GM12878 (cell line): ENCODE results near the gene GLIPR2. TPM values are rescaled to one million over a fixed set of nuclear protein-coding genes. Genes with fewer than 3 reads are reported as not detected.

Source experiments
- ATAC-seq: fragments of 200-7000 bp; cut with Tn5 transposase; 3 replicates; pipeline ENCODE4 v1.9.1; 2020; ENCODE audit warnings: mild to moderate bottlenecking, moderate library complexity
- BruUV-seq: library from RNA; stranded (reverse); fragments of 400-500 nt; replicated peaks from 2 replicates; lab custom pipeline; 2021; lab: Mats Ljungman, UMichigan
- CTCF ChIA-PET: fragments of 300-600 bp; sonication (Branson Sonifier 250); formaldehyde crosslinking; extraction: SDS; loops from one replicate; lab custom pipeline; 2021; ENCODE audit warnings: inconsistent platforms; lab: Yijun Ruan, JAX
- POLR2A ChIA-PET: fragments of 350-600 bp; formaldehyde crosslinking; extraction: SDS; loops from one replicate; lab custom pipeline; 2021; ENCODE audit warnings: inconsistent platforms; lab: Charles Lee
- RAD21 ChIA-PET: fragments of 300-600 bp; sonication (Branson Sonifier 250); formaldehyde crosslinking; loops from one replicate; lab custom pipeline; 2023; ENCODE audit warnings: antibody characterized with exemption; ENCODE audit not compliant: unreplicated experiment; lab: Charles Lee
- SMC1A ChIA-PET: fragments of 300-600 bp; sonication (Branson Sonifier 250); formaldehyde crosslinking; loops from one replicate; lab custom pipeline; 2023; ENCODE audit not compliant: unreplicated experiment, uncharacterized antibody; lab: Charles Lee
- DNase-seq: peaks from one replicate; pipeline ENCODE4 v3.0.0-alpha.2; 2011; ENCODE audit warnings: low read depth, low spot score
- FAIRE-seq: peaks from 3 replicates; lab custom pipeline; 2011; peaks lifted over from hg19 to GRCh38; lab: Jason Lieb, UNC
- H2AFZ ChIP-seq: 2 replicates; pipeline ENCODE4 v1.6.0; 2011; ENCODE audit warnings: low read depth, low read length, control low read depth; ENCODE audit not compliant: control insufficient read depth
- H3K27ac ChIP-seq: 2 replicates; pipeline ENCODE4 v1.5.1; 2011; ENCODE audit warnings: control low read depth; ENCODE audit not compliant: control insufficient read depth, insufficient read depth
- H3K27me3 ChIP-seq, 2 experiments: replicated peaks in 1 of 2; 2 replicates each; pipeline versions ENCODE4 v1.6.0 to v1.6.1; 2011; ENCODE audit warnings: low read length in 1 of 2; ENCODE audit not compliant: control insufficient read depth in 2 of 2, insufficient read depth in 2 of 2
- H3K36me3 ChIP-seq, 2 experiments: 2 replicates each; pipeline ENCODE4 v1.5.1; 2011; ENCODE audit warnings: low read length in 1 of 2; ENCODE audit not compliant: control insufficient read depth in 2 of 2, insufficient read depth in 2 of 2
- H3K4me1 ChIP-seq: 2 replicates; pipeline ENCODE4 v1.6.1; 2011; ENCODE audit warnings: mild to moderate bottlenecking, low read length, moderate library complexity, mixed read lengths; ENCODE audit not compliant: control insufficient read depth, insufficient read depth
- H3K4me2 ChIP-seq: 2 replicates; pipeline ENCODE4 v1.6.0; 2011; ENCODE audit warnings: control low read depth; ENCODE audit not compliant: control insufficient read depth, insufficient read depth
- H3K4me3 ChIP-seq: fragments of 200-600 bp; sonication (generic); 2 replicates; pipeline ENCODE4 v1.5.1; 2016
- H3K79me2 ChIP-seq: 2 replicates; pipeline ENCODE4 v1.6.0; 2011; ENCODE audit warnings: low read length; ENCODE audit not compliant: control insufficient read depth, insufficient read depth
- H3K9ac ChIP-seq: 2 replicates; pipeline ENCODE4 v1.8.0; 2011; ENCODE audit warnings: low read length, control low read depth, mixed read lengths; ENCODE audit not compliant: control insufficient read depth, insufficient read depth
- H3K9me3 ChIP-seq: replicated peaks from 3 replicates; pipeline ENCODE4 v1.5.1; 2011; ENCODE audit warnings: mild to moderate bottlenecking, low read length; ENCODE audit not compliant: control insufficient read depth, insufficient read depth
- H4K20me1 ChIP-seq: 2 replicates; pipeline ENCODE4 v1.6.0; 2011; ENCODE audit not compliant: control insufficient read depth, insufficient read depth
- ATF7 ChIP-seq: fragments of 450-650 bp; IDR thresholded peaks from 2 replicates; pipeline ENCODE4 v1.6.1; 2016; ENCODE audit warnings: low read depth, mild to moderate bottlenecking
- BCLAF1 ChIP-seq: fragments of 450-650 bp; IDR thresholded peaks from 2 replicates; pipeline ENCODE4 v1.6.1; 2017; ENCODE audit warnings: antibody characterized with exemption, mild to moderate bottlenecking, moderate library complexity
- BRCA1 ChIP-seq: IDR thresholded peaks from 2 replicates; pipeline ENCODE4 v1.6.1; 2011; ENCODE audit warnings: low read depth, low read length, improper control_type of control experiment
- CBX3 ChIP-seq: fragments of 200-600 bp; sonication (generic); IDR thresholded peaks from 2 replicates; pipeline ENCODE4 v1.6.1; 2016; ENCODE audit warnings: low read depth, borderline replicate concordance
- RB1 ChIP-seq: fragments of 450-650 bp; formaldehyde crosslinking; IDR thresholded peaks from 2 replicates; pipeline ENCODE4 v1.6.1; 2017; ENCODE audit warnings: mild to moderate bottlenecking, borderline replicate concordance
- RELA ChIP-seq: fragments of 450-650 bp; IDR thresholded peaks from 2 replicates; pipeline ENCODE4 v1.8.0; 2014; ENCODE audit warnings: borderline replicate concordance; ENCODE audit not compliant: partially characterized antibody
- TCF12 ChIP-seq: IDR thresholded peaks from 2 replicates; pipeline ENCODE4 v1.6.1; 2011; ENCODE audit warnings: low read depth, mild to moderate bottlenecking, low read length
- ZBED1 ChIP-seq: IDR thresholded peaks from 2 replicates; pipeline ENCODE4 v1.6.1; 2016; ENCODE audit warnings: borderline replicate concordance
- WGBS: methylation state at CpG from one replicate; pipeline ENCODE4 v1.1.6; 2016; ENCODE audit warnings: low lambda C conversion rate; ENCODE audit not compliant: insufficient replicate concordance, insufficient coverage; ENCODE audit errors: missing lambda C conversion rate; 5-methylcytosine and 5-hydroxymethylcytosine counted together
- in situ Hi-C: fragments of 300-500 bp; cut with MboI; formaldehyde crosslinking; loops from 9 replicates; pipeline ENCODE4 v1.14.3; 2018; ENCODE audit warnings: mixed read lengths
- intact Hi-C: fragments of 100-400 bp; cut with micrococcal nuclease; formaldehyde crosslinking; loops from one replicate; pipeline ENCODE4 v1.14.2; 2022; ENCODE audit not compliant: unreplicated experiment
- polyA plus RNA-seq, 11 experiments: library from polyadenylated mRNA; depleted of rRNA in 4 of 11; unstranded in 6 of 11; stranded (reverse) in 5 of 11; fragments of >200 nt; fragmentation: Nextera tagmentation in 4 of 11; fragmentation: Illumina TruSeq in 1 of 11; extraction: Ambion mirVana in 4 of 11; extraction: Trizol in 1 of 11; gene quantifications; 1 replicate in 1 of 11; 2 replicates in 10 of 11; pipeline versions ENCODE4 v1.2.1 to v1.2.3, GENCODE V29; 2011 to 2016; ENCODE audit warnings: inconsistent platforms in 2 of 11, missing spikeins in 2 of 11, low read depth in 1 of 11
- total RNA-seq, 4 experiments: library from RNA; depleted of rRNA in 3 of 4; stranded (reverse); fragments of >200 nt in 3 of 4; fragmentation: Illumina TruSeq in 1 of 4; extraction: Trizol in 1 of 4; gene quantifications; 2 replicates each; pipeline versions ENCODE4 v1.2.1 to v1.2.3, GENCODE V29; 2013 to 2021
- TF ChIP-seq, protein P1 (sequence below): fragments of 450-650 bp; IDR thresholded peaks from 2 replicates; pipeline ENCODE4 v1.6.1; 2017; ENCODE audit warnings: mild to moderate bottlenecking
- TF ChIP-seq, protein P2 (sequence below): fragments of 150-350 bp; IDR thresholded peaks from 2 replicates; pipeline ENCODE4 v1.6.1; 2014; ENCODE audit warnings: mild to moderate bottlenecking, low read depth, low read length
- TF ChIP-seq, protein P3 (sequence below): IDR thresholded peaks from 2 replicates; pipeline ENCODE4 v1.6.1; 2012; ENCODE audit warnings: improper control_type of control experiment, low read depth, low read length; ENCODE audit not compliant: insufficient replicate concordance

The GLIPR2 gene
- total and polyA plus RNA-seq, 10 of the 15 experiments (the other 5 are each of a cell fraction or from before 2014, with no cell fraction given) = 0.41 to 3.5 (median 2.2) TPM

DNA sequence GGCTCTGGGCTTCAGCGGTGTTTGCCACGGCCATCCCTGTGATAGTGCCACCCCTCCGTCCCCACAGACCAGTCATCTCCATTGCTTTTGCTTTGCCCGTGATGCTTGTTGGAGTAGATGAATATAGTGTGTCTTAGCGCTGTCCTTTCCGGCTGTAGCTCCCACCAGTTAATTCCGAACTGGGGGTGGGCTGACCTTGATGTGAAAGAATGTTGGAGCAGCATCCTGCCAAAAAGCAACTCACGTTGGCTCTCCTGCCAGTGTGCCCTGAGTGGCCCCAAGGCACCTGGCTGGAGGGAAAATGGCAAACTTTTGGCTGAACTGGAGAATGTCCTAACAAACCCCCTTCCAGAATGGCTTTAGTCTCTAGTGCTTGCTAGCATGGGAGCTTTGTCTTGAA is 74.2 kb downstream of the GLIPR2 start (continued):
- TF ChIP-seq, protein P1, sequence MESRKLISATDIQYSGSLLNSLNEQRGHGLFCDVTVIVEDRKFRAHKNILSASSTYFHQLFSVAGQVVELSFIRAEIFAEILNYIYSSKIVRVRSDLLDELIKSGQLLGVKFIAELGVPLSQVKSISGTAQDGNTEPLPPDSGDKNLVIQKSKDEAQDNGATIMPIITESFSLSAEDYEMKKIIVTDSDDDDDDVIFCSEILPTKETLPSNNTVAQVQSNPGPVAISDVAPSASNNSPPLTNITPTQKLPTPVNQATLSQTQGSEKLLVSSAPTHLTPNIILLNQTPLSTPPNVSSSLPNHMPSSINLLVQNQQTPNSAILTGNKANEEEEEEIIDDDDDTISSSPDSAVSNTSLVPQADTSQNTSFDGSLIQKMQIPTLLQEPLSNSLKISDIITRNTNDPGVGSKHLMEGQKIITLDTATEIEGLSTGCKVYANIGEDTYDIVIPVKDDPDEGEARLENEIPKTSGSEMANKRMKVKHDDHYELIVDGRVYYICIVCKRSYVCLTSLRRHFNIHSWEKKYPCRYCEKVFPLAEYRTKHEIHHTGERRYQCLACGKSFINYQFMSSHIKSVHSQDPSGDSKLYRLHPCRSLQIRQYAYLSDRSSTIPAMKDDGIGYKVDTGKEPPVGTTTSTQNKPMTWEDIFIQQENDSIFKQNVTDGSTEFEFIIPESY = no peak
- TF ChIP-seq BCLAF1 = no peak

GRCh38 chr9:36211510-36211909 is 75.0 kb downstream of the GLIPR2 start:
- H3K4me3 ChIP-seq = no peak overlapping the region
- in situ Hi-C loops = no loop called here
- H3K36me3 ChIP-seq = peaks cover 19 to 50% of the 10 kb centered on the region in 2 experiments
- DNase-seq (no peak), ATAC-seq (no peak), FAIRE-seq (no peak)
- ChIA-PET SMC1A (interaction anchor here (2.4 kb wide), 1 partner anchor 9 kb away, joined by 8 read pairs; no protein-coding TSS in a partner anchor), POLR2A (no interaction called here), CTCF (interaction anchor here (1.5 kb wide), 1 partner anchor 22 kb away, joined by 6 read pairs; no protein-coding TSS in a partner anchor), RAD21 (no interaction called here)
- no peak overlapping the region for H2AFZ ChIP-seq
- H3K9ac ChIP-seq = no peak overlapping the region
- H3K9me3 ChIP-seq = no peaks in the 10 kb centered on the region
- WGBS = 90% methylated on average over 7 of the region's 7 CpGs
- peaks cover 12% of the 10 kb centered on the region; the same call in 1 of the 2 replicates for H4K20me1 ChIP-seq
- H3K4me1 ChIP-seq = peaks cover 3% of the 10 kb centered on the region; the same call in 1 of the 2 replicates
- no TSS peak for BruUV-seq
- H3K27me3 ChIP-seq = no peaks in the 10 kb centered on the region
- no peak overlapping the region for H3K27ac ChIP-seq
- no peak overlapping the region for H3K4me2 ChIP-seq
- intact Hi-C loops = no loop called here
- H3K79me2 ChIP-seq = peaks cover 6% of the 10 kb centered on the region
- TF ChIP-seq ZBED1 (no peak), TCF12 (no peak), RELA (no peak), RB1 (no peak), ATF7 (no peak), CBX3 (no peak), BRCA1 (no peak)
- TF ChIP-seq, protein P2, sequence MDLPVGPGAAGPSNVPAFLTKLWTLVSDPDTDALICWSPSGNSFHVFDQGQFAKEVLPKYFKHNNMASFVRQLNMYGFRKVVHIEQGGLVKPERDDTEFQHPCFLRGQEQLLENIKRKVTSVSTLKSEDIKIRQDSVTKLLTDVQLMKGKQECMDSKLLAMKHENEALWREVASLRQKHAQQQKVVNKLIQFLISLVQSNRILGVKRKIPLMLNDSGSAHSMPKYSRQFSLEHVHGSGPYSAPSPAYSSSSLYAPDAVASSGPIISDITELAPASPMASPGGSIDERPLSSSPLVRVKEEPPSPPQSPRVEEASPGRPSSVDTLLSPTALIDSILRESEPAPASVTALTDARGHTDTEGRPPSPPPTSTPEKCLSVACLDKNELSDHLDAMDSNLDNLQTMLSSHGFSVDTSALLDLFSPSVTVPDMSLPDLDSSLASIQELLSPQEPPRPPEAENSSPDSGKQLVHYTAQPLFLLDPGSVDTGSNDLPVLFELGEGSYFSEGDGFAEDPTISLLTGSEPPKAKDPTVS = no peak
- TF ChIP-seq, protein P3, sequence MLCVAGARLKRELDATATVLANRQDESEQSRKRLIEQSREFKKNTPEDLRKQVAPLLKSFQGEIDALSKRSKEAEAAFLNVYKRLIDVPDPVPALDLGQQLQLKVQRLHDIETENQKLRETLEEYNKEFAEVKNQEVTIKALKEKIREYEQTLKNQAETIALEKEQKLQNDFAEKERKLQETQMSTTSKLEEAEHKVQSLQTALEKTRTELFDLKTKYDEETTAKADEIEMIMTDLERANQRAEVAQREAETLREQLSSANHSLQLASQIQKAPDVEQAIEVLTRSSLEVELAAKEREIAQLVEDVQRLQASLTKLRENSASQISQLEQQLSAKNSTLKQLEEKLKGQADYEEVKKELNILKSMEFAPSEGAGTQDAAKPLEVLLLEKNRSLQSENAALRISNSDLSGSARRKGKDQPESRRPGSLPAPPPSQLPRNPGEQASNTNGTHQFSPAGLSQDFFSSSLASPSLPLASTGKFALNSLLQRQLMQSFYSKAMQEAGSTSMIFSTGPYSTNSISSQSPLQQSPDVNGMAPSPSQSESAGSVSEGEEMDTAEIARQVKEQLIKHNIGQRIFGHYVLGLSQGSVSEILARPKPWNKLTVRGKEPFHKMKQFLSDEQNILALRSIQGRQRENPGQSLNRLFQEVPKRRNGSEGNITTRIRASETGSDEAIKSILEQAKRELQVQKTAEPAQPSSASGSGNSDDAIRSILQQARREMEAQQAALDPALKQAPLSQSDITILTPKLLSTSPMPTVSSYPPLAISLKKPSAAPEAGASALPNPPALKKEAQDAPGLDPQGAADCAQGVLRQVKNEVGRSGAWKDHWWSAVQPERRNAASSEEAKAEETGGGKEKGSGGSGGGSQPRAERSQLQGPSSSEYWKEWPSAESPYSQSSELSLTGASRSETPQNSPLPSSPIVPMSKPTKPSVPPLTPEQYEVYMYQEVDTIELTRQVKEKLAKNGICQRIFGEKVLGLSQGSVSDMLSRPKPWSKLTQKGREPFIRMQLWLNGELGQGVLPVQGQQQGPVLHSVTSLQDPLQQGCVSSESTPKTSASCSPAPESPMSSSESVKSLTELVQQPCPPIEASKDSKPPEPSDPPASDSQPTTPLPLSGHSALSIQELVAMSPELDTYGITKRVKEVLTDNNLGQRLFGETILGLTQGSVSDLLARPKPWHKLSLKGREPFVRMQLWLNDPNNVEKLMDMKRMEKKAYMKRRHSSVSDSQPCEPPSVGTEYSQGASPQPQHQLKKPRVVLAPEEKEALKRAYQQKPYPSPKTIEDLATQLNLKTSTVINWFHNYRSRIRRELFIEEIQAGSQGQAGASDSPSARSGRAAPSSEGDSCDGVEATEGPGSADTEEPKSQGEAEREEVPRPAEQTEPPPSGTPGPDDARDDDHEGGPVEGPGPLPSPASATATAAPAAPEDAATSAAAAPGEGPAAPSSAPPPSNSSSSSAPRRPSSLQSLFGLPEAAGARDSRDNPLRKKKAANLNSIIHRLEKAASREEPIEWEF = no peak
